ENCODE data around the gene NEURL2.

Gene NEURL2

GRCh38 chr20:45841407-45842129 lies 49.4 kb downstream of the NEURL2 start:
- H2BK120ac ChIP-seq (ENCODE audit: insufficient read depth, low read length, poor library complexity) = no peak overlapping the region
- H4K91ac ChIP-seq (ENCODE audit: low read depth, low read length) = no peak overlapping the region
- peaks cover 34 to 43% of the 10 kb centered on the region in 2 experiments for H3K36me3 ChIP-seq (ENCODE audit: control insufficient read depth in 1 of 2, insufficient read depth in 2 of 2, low read length in 2 of 2)
- H2AFZ ChIP-seq (ENCODE audit: insufficient read depth, low read length, poor library complexity) = no peak overlapping the region
- H3K23ac ChIP-seq (ENCODE audit: low read length) = no peak overlapping the region
- H3K27me3 ChIP-seq (ENCODE audit: insufficient read depth, low read length) = no peaks in the 10 kb centered on the region
- H3K14ac ChIP-seq (ENCODE audit: low read length) = no peak overlapping the region
- no peak overlapping the region for H3K4me3 ChIP-seq (ENCODE audit: low read depth, low read length)
- WGBS (ENCODE audit: extremely low coverage, insufficient coverage, insufficient read length) = no CpG with 5 or more reads among the region's 10 CpGs
- no peaks in the 10 kb centered on the region for H3K4me1 ChIP-seq (ENCODE audit: control insufficient read depth in 1 of 2, insufficient read depth in 2 of 2, low read length in 2 of 2)
- no peak overlapping the region for H3K27ac ChIP-seq (ENCODE audit: low read depth, low read length)
- no peak overlapping the region for H3K4me2 ChIP-seq (ENCODE audit: low read length)
- H4K12ac ChIP-seq (ENCODE audit: low read depth, low read length) = no peak overlapping the region
- H3K79me1 ChIP-seq (ENCODE audit: low read length) = no peaks in the 10 kb centered on the region
- no peak overlapping the region for H3K4ac ChIP-seq (ENCODE audit: low read depth, low read length)
- no peak overlapping the region for H3K9ac ChIP-seq (ENCODE audit: low read length)
- no peak overlapping the region for H2BK5ac ChIP-seq (ENCODE audit: low read depth, low read length, poor library complexity)
- H3K79me2 ChIP-seq (ENCODE audit: control insufficient read depth, insufficient read depth, low read length, poor library complexity) = no peaks in the 10 kb centered on the region
- H3K9me3 ChIP-seq (ENCODE audit: insufficient read depth, low read depth, low read length) = no peaks in the 10 kb centered on the region
- DNase-seq = no peak
- no peak overlapping the region for H3K18ac ChIP-seq (ENCODE audit: low read length)
- no peak overlapping the region for H2BK12ac ChIP-seq (ENCODE audit: low read length)
- H2AK5ac ChIP-seq (ENCODE audit: low read length) = no peak overlapping the region
- no peak overlapping the region for H4K8ac ChIP-seq (ENCODE audit: low read depth, low read length)

GRCh38 chr20:45840700-45841198 lies 50.3 kb downstream of the NEURL2 start:
- no peak overlapping the region for H3K14ac ChIP-seq (ENCODE audit: low read length)
- H3K27ac ChIP-seq (ENCODE audit: low read depth, low read length) = no peak overlapping the region
- H3K27me3 ChIP-seq (ENCODE audit: insufficient read depth, low read length) = no peaks in the 10 kb centered on the region
- H2AK5ac ChIP-seq (ENCODE audit: low read length) = no peak overlapping the region
- H3K4ac ChIP-seq (ENCODE audit: low read depth, low read length) = no peak overlapping the region
- no peaks in the 10 kb centered on the region for H3K79me2 ChIP-seq (ENCODE audit: control insufficient read depth, insufficient read depth, low read length, poor library complexity)
- no peak overlapping the region for H2AFZ ChIP-seq (ENCODE audit: insufficient read depth, low read length, poor library complexity)
- H3K18ac ChIP-seq (ENCODE audit: low read length) = no peak overlapping the region
- H4K8ac ChIP-seq (ENCODE audit: low read depth, low read length) = no peak overlapping the region
- peaks cover 0 to 2% of the 10 kb centered on the region in 2 experiments for H3K4me1 ChIP-seq (ENCODE audit: control insufficient read depth in 1 of 2, insufficient read depth in 2 of 2, low read length in 2 of 2)
- H4K91ac ChIP-seq (ENCODE audit: low read depth, low read length) = no peak overlapping the region
- no peak overlapping the region for H2BK12ac ChIP-seq (ENCODE audit: low read length)
- no peak overlapping the region for H4K12ac ChIP-seq (ENCODE audit: low read depth, low read length)
- H3K79me1 ChIP-seq (ENCODE audit: low read length) = no peaks in the 10 kb centered on the region
- no peak overlapping the region for H2BK120ac ChIP-seq (ENCODE audit: insufficient read depth, low read length, poor library complexity)
- H2BK5ac ChIP-seq (ENCODE audit: low read depth, low read length, poor library complexity) = no peak overlapping the region
- DNase-seq = no peak
- no peak overlapping the region for H3K23ac ChIP-seq (ENCODE audit: low read length)
- H3K9me3 ChIP-seq (ENCODE audit: insufficient read depth, low read depth, low read length) = peaks cover under 1% of the 10 kb centered on the region
- H3K9ac ChIP-seq (ENCODE audit: low read length) = no peak overlapping the region
- no CpG with 5 or more reads among the region's 25 CpGs for WGBS (ENCODE audit: extremely low coverage, insufficient coverage, insufficient read length)
- H3K4me3 ChIP-seq (ENCODE audit: low read depth, low read length) = no peak overlapping the region
- no peak overlapping the region for H3K4me2 ChIP-seq (ENCODE audit: low read length)
- H3K36me3 ChIP-seq (ENCODE audit: control insufficient read depth in 1 of 2, insufficient read depth in 2 of 2, low read length in 2 of 2) = peaks cover 34 to 40% of the 10 kb centered on the region in 2 experiments

All from trophoblast cell (in vitro differentiated cells and primary cell).